Stimulated activated CD8-positive, alpha-beta memory T cell treated with anti-CD3 and anti-CD28 coated beads, Interleukin-15, amount 100 ng/mL, for 1 hour (primary cell): ENCODE data around the gene IGF2BP3.

ENCODE experiments used
- DNase-seq: peaks from one replicate; pipeline ENCODE4 v3.0.0-alpha.2; 2020; ENCODE audit warnings: low read depth

Gene IGF2BP3

DNA sequence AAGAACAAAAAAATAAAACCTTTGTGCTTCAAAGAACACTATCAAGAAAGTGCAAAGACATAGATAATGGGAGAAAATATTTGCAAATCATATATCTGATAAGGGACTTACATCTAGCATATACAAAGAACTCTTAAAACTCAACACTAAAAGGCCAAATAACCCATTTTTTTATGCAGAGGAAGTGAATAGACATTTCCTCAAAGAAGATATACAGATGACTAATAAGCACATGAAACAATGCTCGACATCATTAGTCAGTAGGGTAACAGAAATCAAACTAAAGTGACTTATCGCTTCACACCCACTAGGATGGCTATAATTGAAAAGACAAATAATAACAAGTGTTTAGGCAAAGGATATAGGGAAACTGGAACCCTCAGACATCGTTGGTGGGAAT, 93.2 kb downstream of the IGF2BP3 start:
- DNase-seq: no peak

DNA sequence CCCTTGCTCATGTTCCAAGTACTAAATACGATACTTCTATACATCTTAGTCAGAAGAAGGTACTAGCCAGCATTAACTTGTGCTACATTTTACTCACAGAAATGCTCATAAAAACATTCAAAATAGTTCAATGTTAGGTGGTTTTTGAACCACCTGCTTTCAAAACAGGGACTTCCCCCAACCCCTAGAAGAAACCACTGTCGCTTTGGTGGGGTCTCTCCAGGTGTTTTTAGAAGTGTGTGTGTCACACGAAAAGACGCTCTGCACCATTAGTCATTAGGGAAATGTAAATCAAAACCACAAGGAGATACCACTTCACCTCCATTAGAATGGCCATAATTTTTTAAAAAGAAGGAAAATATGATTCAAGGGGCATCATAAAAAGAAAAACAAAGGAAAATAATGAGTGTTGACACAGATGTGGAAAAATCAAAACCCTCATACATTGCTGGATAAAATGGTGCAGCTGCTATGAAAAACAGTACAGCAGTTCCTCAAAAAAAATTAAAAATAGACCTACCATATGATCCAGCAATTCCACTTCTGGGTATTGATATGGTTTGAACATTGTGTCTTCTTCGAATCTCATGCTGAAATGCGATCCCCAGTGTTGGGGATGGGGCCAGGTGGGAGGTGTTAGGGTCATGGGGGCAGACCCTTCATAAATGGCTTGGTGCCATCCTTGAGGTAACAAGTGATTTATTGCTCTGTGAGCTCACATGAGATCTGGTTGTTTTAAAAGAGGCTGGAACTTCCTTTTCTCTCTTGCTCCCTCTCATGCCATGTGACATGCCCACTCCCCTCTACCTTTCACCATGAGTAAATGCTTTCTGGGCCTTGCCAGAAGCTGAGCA, 96.9 kb downstream of the IGF2BP3 start:
- DNase-seq: no peak

GRCh38 chr7:23372611-23373010, 97.7 kb downstream of the IGF2BP3 start:
- no peak for DNase-seq

DNA sequence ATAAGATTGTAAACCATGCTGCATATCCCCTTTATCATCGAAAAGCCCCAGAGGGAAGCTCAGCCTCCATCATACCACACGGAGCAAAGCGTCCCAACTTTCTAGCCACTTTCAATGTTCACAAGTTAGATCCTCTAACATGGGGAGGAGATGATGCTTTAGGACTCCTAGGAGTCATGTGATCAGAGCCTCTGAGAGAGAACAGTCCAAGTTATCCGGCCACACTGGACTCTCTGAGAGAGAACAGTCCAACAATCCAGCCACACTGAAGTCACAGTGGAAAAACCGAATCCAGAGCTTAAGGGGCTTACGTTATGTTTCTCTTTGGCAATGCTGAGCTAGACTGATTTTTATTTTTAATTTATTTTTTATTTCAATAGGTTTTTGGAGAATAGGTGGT, 98.6 kb downstream of the IGF2BP3 start:
- DNase-seq: no peak

DNA sequence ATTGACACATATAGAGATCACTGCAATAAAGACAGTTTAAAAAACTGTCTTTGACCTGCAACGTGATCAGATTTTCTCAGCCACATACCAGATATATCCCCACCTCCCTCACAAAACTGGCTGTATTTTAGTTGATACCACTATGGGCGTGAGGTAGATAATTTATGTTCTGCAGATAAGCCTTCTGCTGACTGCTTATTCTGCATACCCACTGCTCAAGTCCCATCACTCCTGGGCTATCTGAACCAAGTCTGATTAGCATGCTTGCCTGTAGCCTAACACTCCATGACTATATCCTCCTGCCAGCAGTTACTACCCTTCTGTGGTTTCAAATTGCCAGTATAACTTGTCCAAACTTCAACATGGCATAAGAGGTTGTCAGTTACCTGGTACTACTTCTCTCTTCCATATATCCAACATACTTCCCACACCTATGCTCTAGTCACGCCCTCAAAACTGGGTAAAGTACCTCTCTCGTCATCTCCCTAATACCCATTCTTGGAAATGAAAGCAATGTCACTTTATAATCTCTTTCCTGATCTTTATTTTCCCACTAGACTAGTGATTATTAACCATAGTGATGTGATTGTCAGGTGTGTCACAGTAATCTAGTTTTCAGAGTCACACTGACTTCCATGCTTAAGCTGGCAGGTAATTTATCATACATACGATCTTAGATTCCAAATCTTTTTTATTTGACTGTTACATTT, 100.4 kb downstream of the IGF2BP3 start:
- DNase-seq: no peak

DNA sequence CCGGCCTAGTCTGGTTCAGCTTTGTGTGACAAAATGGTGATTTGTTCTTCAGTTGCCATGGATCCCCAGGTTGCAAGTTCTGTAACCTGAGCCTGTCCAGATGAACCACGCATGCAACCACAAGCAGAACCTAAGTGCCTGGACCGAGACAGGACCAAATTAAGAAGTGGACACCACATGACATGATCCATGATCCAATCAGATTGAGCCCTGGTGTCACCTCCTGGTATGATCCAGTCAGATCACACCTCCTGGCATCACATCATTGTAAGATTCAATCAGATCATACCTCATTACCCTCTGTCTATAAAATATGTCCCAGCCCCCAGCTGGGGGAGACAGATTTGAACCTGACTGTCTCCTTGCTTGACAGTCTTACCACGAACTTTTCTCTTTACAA, 101.2 kb downstream of the IGF2BP3 start:
- DNase-seq: no peak

DNA sequence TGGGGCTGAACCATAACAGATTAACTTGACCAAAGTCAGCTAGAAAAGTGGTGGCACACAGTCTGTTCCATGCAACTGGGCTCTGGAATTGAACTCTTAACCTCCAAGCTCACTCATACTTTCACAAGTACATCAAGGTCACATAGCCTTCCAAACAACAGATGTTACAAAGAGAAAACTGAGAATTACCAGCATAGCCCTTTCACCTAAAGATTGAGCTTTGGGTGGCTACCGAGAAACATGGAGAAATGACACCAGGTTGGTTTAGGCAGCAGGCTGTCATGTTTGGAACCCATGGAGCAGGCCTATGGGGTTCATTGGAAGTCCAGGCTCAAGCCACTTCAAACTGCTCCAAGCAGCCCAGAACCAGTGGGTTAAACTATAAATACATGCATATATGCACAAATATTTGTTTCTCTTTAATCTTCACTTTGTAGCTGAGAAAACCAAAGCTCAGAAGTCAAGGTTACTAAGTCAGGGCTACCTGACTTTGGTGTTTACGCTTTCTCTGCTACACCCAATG, 112.1 kb downstream of the IGF2BP3 start:
- DNase-seq: no peak

GRCh38 chr7:23357190-23358093, 112.8 kb downstream of the IGF2BP3 start:
- DNase-seq: no peak

DNA sequence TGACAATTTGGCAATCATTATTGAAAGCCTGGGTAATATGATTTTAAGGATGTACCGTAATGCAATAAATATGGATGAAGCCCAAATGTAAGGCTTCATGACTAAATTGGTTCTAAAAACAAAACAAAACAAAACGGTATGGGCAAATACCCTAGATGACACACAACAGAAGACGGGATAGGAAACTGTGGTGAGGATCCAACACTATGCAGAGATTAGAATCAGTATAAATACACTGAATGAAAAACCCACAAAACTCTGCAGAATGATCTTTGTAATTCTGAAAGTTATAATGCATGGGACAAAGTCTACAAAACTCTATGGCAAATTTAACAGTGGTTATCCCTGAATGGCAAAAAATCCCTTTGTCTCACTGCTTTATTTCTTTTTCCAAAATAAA, 113.6 kb downstream of the IGF2BP3 start:
- no peak for DNase-seq

DNA sequence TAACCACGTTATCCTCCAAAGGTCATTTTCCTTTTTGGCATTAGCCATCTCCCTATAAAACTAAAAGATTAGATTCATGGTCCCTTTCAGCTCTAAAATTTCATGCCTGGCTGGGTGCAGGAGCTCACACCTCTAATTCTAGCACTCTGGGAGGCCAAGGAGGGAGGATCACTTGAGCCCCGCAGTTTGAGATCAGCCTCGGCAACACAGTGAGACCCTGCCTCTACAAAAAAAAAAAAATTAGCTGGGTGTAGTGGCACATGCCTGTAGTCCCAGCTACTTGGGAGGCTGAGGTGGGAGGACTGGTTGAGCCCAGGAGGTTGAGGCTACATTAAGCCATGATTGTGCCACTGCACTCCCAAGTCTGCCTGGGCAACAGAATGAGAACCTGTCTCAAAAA, 114.1 kb downstream of the IGF2BP3 start:
- no peak for DNase-seq

DNA sequence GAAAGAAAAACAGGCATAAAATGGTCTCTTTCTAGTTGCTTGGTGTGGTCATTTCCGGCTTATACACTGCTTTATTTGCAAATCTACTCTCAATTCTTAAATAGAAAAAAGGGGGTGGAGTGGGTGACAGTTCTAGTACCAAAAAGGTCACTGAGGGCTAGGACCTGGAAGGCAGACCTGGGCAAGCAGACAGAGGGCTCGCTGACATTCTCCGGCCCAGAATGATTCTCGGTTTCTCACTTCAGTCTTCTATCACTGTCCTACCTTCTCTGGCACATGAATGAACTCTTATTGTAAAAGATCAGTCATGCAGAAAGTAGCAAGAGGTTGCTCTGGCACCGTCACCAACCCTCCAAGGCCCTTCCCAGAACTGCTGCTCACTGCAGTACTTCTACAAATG, 117.1 kb downstream of the IGF2BP3 start:
- DNase-seq: no peak

DNA sequence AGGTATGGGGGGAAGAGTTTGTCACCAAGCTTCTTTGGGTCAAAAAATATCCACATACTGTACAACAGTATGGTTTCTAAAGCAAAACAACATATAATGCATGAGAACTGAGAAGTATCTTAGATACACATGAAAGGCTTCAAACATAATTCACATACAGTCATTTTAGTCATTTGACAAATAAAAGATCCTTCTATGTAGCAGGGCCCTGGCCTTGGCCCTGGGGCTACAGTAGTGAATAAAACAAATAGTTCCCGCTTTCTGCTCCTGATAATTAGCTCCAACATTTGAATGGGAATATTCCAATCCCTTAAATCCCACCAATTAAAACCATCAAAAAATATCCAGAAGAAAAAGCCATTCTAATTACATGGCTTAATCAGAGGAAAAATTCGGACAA, 119.8 kb downstream of the IGF2BP3 start:
- no peak for DNase-seq

- DNase-seq: no peak
Measured at GRCh38 chr7:23349484-23350157, 120.7 kb downstream of the IGF2BP3 start.

DNA sequence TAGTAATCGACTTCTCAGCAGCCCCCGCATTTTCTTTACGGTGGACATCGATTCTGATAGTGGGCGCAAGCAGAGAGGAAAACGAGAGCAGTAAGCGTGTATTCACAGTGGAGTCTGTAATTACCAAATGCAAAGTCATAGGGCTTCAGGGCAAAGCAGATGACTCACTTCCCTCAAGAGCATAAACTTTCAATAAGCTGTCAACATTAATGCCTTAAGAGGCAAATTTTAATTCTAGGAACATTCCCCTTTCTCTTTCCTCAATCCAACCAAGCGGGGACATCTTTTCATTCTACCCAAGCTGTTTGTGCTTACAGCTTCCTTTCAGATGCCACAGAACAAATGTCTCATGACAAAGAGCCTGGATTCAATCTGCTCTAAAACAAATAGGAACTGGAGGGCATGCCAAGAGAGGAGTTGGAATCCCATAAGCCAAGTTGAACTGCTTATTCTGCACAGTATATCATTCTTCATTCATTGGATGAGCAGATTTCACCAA, 122.6 kb downstream of the IGF2BP3 start:
- no peak for DNase-seq

- DNase-seq: no peak
Measured at GRCh38 chr7:23347033-23347681, 123.1 kb downstream of the IGF2BP3 start.

GRCh38 chr7:23346316-23346715, 124.0 kb downstream of the IGF2BP3 start:
- DNase-seq: no peak

DNA sequence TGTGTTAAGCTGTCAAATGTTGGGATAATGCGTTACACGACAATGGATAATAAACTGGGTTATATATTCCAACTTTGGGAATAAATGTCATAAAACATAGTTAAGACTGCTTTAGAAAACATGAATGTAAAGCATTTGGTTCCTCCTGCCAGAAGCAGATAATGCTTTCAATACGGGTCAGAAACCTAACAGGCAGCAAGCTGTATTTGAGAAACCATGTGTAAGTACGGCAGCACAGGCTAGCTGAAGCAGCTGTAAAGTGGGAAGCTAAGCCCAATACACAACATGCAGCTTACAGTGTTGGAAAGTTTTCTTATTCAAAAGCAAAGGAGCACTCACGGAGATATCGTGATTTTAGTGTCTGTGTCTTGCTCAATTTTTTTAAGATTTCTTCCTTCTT, 124.7 kb downstream of the IGF2BP3 start:
- no peak for DNase-seq

DNA sequence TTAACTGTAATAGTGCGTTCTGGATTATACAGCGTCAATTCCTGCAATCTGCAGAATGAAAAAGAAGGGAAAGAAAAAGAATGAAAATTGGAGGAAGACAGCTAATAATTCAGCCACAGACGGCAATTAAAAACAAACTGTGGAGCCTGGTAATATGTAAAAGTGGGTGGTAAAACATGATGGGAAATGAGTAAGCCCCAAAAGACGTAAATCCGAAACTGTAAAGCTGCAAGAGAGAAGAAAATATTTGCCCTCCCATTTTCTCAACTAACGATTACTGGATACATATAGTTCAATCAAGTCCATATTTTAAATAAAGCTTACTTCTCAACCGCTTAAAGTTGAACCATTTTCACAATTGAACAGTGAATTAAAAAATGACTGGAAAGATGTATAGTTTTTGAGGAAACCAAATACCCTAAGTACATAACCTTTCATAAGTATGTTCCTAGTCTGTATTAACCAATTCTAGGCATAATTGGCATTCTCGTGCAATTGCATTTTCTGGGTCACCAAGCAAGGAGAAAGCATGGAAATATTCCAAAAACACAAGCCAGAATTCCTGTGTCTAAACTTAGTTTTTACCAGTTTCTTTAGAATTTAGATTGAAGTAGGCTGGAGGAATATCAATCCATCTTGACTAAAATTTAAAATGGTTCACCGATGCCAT, 126.3 kb downstream of the IGF2BP3 start:
- no peak for DNase-seq

DNA sequence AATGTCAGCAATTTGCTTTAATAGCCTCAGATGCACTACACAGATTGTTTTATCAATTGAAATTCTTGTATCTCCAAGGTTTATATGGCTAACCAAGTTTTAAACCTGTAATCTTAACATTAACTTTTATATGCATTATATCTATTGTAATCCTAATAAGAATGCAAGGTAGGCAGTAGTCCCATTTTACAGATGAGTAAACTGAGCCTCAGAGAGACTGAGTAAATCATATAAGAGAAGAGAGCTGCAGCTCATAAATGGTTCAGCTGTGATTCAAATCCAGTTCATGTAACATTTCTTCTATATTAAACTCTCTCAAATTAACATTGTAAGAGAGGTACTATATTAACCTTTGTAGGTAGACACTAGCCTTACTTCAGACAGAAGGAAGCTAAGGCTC, 127.2 kb downstream of the IGF2BP3 start:
- no peak for DNase-seq

DNA sequence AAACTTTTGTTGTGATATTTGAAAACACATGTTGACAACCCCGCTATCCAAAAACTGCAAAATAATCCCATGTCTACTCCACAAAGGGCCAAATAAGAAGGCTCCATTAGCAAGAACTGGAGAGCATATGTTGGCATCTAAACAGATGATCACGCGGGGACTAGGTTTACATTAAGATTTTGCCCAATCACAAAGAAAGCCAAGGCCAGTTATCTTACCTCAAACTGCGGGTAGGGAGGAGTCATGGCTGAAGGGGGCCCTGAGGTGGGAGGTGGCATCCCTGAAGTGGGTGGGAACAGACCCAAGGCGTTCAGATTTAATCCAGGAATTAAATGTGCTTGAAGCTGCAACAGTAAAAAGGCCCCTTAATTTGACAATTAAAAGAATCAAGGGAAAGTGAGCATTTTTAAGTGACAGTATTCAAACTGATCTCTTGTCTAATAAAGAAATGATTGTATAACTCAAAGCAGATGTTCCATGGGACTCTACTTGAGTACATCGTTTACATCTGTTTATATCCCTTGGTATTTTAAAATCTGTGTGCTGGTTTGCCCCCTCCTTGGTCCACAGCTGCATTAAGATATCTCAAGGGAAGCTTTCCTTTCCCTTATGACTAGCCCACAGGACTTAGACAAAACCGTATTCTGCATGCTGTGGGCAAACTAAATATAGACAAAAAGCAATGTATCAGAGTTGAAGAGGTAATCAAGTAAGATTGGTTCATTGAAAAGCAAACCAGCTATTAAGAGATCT, 128.3 kb downstream of the IGF2BP3 start:
- DNase-seq: no peak
